Endothelial cell of umbilical vein (primary cell): ENCODE measurements around the gene MRAS.

Experiments used
- CTCF ChIP-seq, 2 donors: IDR thresholded peaks; 1 replicate in 1 of 2; 2 replicates in 1 of 2; pipeline ENCODE4 v1.5.1; 2011; ENCODE audit warnings: low read length in 2 of 2, mild to moderate bottlenecking in 2 of 2, moderate library complexity in 2 of 2, control low read depth in 1 of 2, inconsistent platforms in 1 of 2, low read depth in 1 of 2; ENCODE audit not compliant: insufficient read depth in 1 of 2; ENCODE audit errors: extremely low read depth in 1 of 2
- EZH2 ChIP-seq: IDR thresholded peaks from 2 replicates; pipeline ENCODE4 v1.6.1; 2012; ENCODE audit warnings: borderline replicate concordance, low read depth, mild to moderate bottlenecking, moderate library complexity, low read length, inconsistent platforms; ENCODE audit not compliant: severe bottlenecking
- FOS ChIP-seq: IDR thresholded peaks from 2 replicates; pipeline ENCODE4 v1.6.1; 2011; ENCODE audit warnings: mild to moderate bottlenecking, low read length, moderate library complexity, borderline replicate concordance; ENCODE audit not compliant: insufficient read depth
- GATA2 ChIP-seq: IDR thresholded peaks from 2 replicates; pipeline ENCODE4 v1.7.0; 2011; ENCODE audit warnings: low read depth, mild to moderate bottlenecking, moderate library complexity, mixed read lengths, low read length; ENCODE audit not compliant: insufficient read length, insufficient read depth
- JUN ChIP-seq: IDR thresholded peaks from 2 replicates; pipeline ENCODE4 v1.6.1; 2011; ENCODE audit warnings: borderline replicate concordance, low read depth; ENCODE audit not compliant: insufficient read length, insufficient read depth
- MAX ChIP-seq: IDR thresholded peaks from 2 replicates; pipeline ENCODE4 v1.6.1; 2011; ENCODE audit not compliant: insufficient read depth, insufficient read length
- POLR2A ChIP-seq: IDR thresholded peaks from 2 replicates; pipeline ENCODE4 v1.6.1; 2012; ENCODE audit warnings: low read depth, mild to moderate bottlenecking, control low read depth, low read length
- POLR2AphosphoS5 ChIP-seq: IDR thresholded peaks from 2 replicates; pipeline ENCODE4 v1.6.1; 2012; ENCODE audit warnings: low read depth, mild to moderate bottlenecking, control low read depth, low read length, moderate library complexity; ENCODE audit not compliant: insufficient read depth

GRCh38 chr3:138397983-138398382, 49.6 kb downstream of the MRAS start:
- TF ChIP-seq CTCF (IDR thresholded peaks at IDR 0.05; ENCODE audit: extremely low read depth in 1 of 2, insufficient read depth in 1 of 2, low read depth in 1 of 2, low read length in 2 of 2) (no peak), EZH2 (no peak), FOS (no peak), POLR2A (no peak), JUN (no peak), POLR2AphosphoS5 (no peak), MAX (no peak), GATA2 (no peak)
